Osteoblast (primary cell): ENCODE measurements around the gene LUZP1. TPM values are rescaled to one million over a fixed set of nuclear protein-coding genes. Genes with fewer than 3 reads are reported as not detected.
A peak's percentile ranks its signal among the peaks of the same experiment; 100 is the strongest.

Source experiments
- DNase-seq: peaks from one replicate; pipeline ENCODE4 v3.0.0; 2011; ENCODE audit warnings: low spot score, mixed read lengths; ENCODE audit not compliant: insufficient read length; ENCODE audit errors: missing footprints
- H2AFZ ChIP-seq: 2 replicates; pipeline ENCODE4 v1.6.0; 2011; ENCODE audit warnings: mild to moderate bottlenecking, low read length
- H3K27ac ChIP-seq: 2 replicates; pipeline ENCODE4 v1.5.1; 2011; ENCODE audit warnings: mild to moderate bottlenecking, low read depth, low read length, moderate library complexity
- H3K27me3 ChIP-seq: 2 replicates; pipeline ENCODE4 v1.6.0; 2012; ENCODE audit warnings: mild to moderate bottlenecking, control low read depth, inconsistent platforms, low read length, moderate library complexity; ENCODE audit not compliant: insufficient read depth
- H3K36me3 ChIP-seq: 2 replicates; pipeline ENCODE4 v1.5.1; 2011; ENCODE audit warnings: mild to moderate bottlenecking, low read length, control low read depth, moderate library complexity; ENCODE audit not compliant: insufficient read depth
- H3K4me1 ChIP-seq: 2 replicates; pipeline ENCODE4 v1.5.1; 2011; ENCODE audit warnings: mild to moderate bottlenecking, low read length, control low read depth, moderate library complexity; ENCODE audit not compliant: insufficient read depth
- H3K4me2 ChIP-seq: 2 replicates; pipeline ENCODE4 v1.6.0; 2011; ENCODE audit warnings: mild to moderate bottlenecking, low read length; ENCODE audit not compliant: insufficient read depth
- H3K4me3 ChIP-seq: fragments of 200-600 bp; sonication (generic); 3 replicates; pipeline ENCODE4 v1.5.1; 2012; ENCODE audit warnings: mild to moderate bottlenecking, low read length, inconsistent platforms; ENCODE audit not compliant: insufficient read depth
- H3K79me2 ChIP-seq: 2 replicates; pipeline ENCODE4 v1.6.0; 2012; ENCODE audit warnings: mild to moderate bottlenecking, low read length, control low read depth, inconsistent platforms; ENCODE audit not compliant: insufficient read depth
- H3K9me3 ChIP-seq: 2 replicates; pipeline ENCODE4 v1.5.1; 2011; ENCODE audit warnings: low read depth, low read length, control low read depth
- H4K20me1 ChIP-seq: 2 replicates; pipeline ENCODE4 v1.6.0; 2012; ENCODE audit warnings: mild to moderate bottlenecking, low read length, control low read depth; ENCODE audit not compliant: insufficient read depth
- CTCF ChIP-seq: IDR thresholded peaks from 2 replicates; pipeline ENCODE4 v1.5.1; 2011; ENCODE audit warnings: mild to moderate bottlenecking, low read depth, low read length, moderate library complexity; ENCODE audit errors: extremely low read depth
- total RNA-seq: library from RNA; depleted of rRNA; stranded (reverse); fragments of >200 nt; gene quantifications from 2 replicates; pipeline ENCODE4 v1.2.3, GENCODE V29; 2012

Gene LUZP1
- total RNA-seq, 1 donor: 30.0 TPM

GRCh38 chr1:23215751-23216449 is 47.2 kb upstream of the LUZP1 start:
- Histone ChIP-seq H3K9me3 (no peaks in the 10 kb centered on the region), H2AFZ (no peak overlapping the region), H3K27ac (no peak overlapping the region), H3K79me2 (no peaks in the 10 kb centered on the region), H4K20me1 (no peaks in the 10 kb centered on the region), H3K4me2 (no peak overlapping the region), H3K36me3 (no peaks in the 10 kb centered on the region), H3K27me3 (peaks cover 36% of the 10 kb centered on the region), H3K4me1 (no peaks in the 10 kb centered on the region), H3K4me3 (no peak overlapping the region)
- DNase-seq: peak; percentile 86
- no peak for TF ChIP-seq CTCF

GRCh38 chr1:23215291-23215690 is 46.6 kb upstream of the LUZP1 start:
- no peaks in the 10 kb centered on the region for H3K36me3 ChIP-seq
- H4K20me1 ChIP-seq: no peaks in the 10 kb centered on the region
- H3K79me2 ChIP-seq: no peaks in the 10 kb centered on the region
- no peak overlapping the region for H3K4me2 ChIP-seq
- H3K9me3 ChIP-seq: no peaks in the 10 kb centered on the region
- no peak for DNase-seq
- peaks cover 36% of the 10 kb centered on the region for H3K27me3 ChIP-seq
- H2AFZ ChIP-seq: no peak overlapping the region
- H3K27ac ChIP-seq: no peak overlapping the region
- no peak overlapping the region for H3K4me3 ChIP-seq
- no peak for TF ChIP-seq CTCF
- H3K4me1 ChIP-seq: no peaks in the 10 kb centered on the region

DNA sequence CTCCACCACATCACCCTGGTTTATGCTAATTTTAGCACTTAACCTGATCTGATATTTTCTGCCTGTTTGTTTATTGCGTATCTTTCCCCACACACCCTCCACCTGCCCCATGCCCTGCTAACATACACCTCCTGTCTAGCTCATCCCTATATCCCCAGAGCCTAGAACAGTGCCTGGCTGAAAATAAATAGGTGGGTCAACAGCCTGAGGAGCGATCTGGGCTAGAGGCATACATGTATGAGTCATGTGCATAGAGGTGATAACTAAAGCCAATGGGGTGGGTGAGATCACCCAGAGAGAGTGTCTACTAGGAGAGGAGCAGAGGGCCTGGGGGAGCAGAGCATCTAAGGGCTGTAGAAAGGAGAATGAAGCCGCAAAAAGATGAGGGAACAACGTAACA is 46.0 kb upstream of the LUZP1 start:
- Histone ChIP-seq H3K4me1 (no peaks in the 10 kb centered on the region), H4K20me1 (no peaks in the 10 kb centered on the region), H3K36me3 (no peaks in the 10 kb centered on the region), H2AFZ (no peak overlapping the region), H3K79me2 (no peaks in the 10 kb centered on the region), H3K4me3 (no peak overlapping the region), H3K4me2 (no peak overlapping the region), H3K9me3 (no peaks in the 10 kb centered on the region), H3K27me3 (peaks cover 36% of the 10 kb centered on the region), H3K27ac (no peak overlapping the region)
- DNase-seq: peak; percentile 78
- no peak for TF ChIP-seq CTCF

GRCh38 chr1:23211955-23212354 is 43.3 kb upstream of the LUZP1 start:
- H3K36me3 ChIP-seq: no peaks in the 10 kb centered on the region
- DNase-seq: peak; percentile 72
- no peaks in the 10 kb centered on the region for H3K79me2 ChIP-seq
- H3K4me3 ChIP-seq: no peak overlapping the region
- H3K27me3 ChIP-seq: peaks cover 12% of the 10 kb centered on the region
- H2AFZ ChIP-seq: no peak overlapping the region
- H3K9me3 ChIP-seq: no peaks in the 10 kb centered on the region
- no peak overlapping the region for H3K4me2 ChIP-seq
- H3K27ac ChIP-seq: no peak overlapping the region
- H4K20me1 ChIP-seq: no peaks in the 10 kb centered on the region
- TF ChIP-seq CTCF: no peak
- H3K4me1 ChIP-seq: no peaks in the 10 kb centered on the region
